Measurements from ENCODE around the gene NPB.

DNA sequence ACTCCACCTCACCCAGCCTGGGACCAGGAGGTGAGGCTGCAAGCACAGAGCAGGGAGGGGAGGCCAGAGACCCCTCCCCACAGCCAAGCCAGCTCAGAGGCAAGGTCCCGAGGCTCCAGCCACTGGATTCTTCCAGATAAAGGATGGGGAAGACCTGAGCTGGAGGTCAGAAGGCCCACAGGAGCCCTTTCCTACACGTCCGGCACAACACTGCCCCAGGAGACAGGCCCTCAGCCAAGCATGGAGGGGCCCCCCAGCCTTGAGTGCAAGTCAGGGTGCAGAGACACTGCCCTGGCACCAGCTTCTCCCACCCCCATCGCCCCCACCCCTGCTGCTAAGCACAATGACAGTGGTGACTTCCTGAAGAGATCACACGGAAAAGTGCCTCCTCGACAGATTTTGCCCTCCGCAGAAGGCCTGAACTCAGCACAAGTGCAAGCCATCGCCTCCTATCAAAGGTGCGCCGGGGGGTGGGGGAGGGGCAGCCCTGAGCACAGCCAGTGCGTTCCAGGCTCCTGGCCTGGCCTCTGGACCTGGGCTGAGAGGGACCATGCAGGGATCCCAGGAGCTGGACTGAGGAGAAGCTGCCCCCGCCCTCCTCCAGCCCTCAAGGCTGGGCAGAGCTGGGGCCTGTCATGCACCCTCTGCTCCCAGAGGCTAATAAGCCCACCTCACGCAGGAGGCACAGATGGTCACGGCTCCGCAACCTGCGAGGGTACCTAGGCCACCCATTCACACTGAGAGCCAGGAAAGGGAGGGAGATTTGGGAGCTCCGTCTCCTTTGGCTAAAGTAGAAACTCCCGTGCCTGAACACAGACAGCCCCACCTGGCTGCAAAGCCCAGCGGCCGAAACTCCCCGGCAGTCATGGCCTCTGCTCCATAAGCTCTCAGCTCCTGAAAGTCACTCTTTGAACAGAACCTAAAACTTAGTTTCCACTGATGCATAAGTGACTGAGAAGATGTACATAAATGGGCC is 22.8 kb downstream of the NPB start:
- no peak for TF ChIP-seq IKZF3 (tag by site-specific recombination; IDR thresholded peaks at IDR 0.05)
- no peak for TF ChIP-seq SCRT2 (tag by site-specific recombination; IDR thresholded peaks at IDR 0.05)
- TF ChIP-seq SCRT1 (tag by site-specific recombination; IDR thresholded peaks at IDR 0.05; ENCODE audit: borderline replicate concordance), result no peak
- TF ChIP-seq, protein P1, sequence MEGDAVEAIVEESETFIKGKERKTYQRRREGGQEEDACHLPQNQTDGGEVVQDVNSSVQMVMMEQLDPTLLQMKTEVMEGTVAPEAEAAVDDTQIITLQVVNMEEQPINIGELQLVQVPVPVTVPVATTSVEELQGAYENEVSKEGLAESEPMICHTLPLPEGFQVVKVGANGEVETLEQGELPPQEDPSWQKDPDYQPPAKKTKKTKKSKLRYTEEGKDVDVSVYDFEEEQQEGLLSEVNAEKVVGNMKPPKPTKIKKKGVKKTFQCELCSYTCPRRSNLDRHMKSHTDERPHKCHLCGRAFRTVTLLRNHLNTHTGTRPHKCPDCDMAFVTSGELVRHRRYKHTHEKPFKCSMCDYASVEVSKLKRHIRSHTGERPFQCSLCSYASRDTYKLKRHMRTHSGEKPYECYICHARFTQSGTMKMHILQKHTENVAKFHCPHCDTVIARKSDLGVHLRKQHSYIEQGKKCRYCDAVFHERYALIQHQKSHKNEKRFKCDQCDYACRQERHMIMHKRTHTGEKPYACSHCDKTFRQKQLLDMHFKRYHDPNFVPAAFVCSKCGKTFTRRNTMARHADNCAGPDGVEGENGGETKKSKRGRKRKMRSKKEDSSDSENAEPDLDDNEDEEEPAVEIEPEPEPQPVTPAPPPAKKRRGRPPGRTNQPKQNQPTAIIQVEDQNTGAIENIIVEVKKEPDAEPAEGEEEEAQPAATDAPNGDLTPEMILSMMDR (tag by site-specific recombination; IDR thresholded peaks at IDR 0.05), result no peak
- TF ChIP-seq ZEB2 (tag by site-specific recombination; IDR thresholded peaks at IDR 0.05), result no peak
- TF ChIP-seq, protein P2, sequence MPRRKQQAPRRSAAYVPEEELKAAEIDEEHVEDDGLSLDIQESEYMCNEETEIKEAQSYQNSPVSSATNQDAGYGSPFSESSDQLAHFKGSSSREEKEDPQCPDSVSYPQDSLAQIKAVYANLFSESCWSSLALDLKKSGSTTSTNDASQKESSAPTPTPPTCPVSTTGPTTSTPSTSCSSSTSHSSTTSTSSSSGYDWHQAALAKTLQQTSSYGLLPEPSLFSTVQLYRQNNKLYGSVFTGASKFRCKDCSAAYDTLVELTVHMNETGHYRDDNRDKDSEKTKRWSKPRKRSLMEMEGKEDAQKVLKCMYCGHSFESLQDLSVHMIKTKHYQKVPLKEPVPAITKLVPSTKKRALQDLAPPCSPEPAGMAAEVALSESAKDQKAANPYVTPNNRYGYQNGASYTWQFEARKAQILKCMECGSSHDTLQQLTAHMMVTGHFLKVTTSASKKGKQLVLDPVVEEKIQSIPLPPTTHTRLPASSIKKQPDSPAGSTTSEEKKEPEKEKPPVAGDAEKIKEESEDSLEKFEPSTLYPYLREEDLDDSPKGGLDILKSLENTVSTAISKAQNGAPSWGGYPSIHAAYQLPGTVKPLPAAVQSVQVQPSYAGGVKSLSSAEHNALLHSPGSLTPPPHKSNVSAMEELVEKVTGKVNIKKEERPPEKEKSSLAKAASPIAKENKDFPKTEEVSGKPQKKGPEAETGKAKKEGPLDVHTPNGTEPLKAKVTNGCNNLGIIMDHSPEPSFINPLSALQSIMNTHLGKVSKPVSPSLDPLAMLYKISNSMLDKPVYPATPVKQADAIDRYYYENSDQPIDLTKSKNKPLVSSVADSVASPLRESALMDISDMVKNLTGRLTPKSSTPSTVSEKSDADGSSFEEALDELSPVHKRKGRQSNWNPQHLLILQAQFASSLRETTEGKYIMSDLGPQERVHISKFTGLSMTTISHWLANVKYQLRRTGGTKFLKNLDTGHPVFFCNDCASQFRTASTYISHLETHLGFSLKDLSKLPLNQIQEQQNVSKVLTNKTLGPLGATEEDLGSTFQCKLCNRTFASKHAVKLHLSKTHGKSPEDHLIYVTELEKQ (tag by site-specific recombination; IDR thresholded peaks at IDR 0.05; ENCODE audit: borderline replicate concordance), result no peak
